DMS153 (cell line): ENCODE data around the gene GLI2.

ENCODE experiments used
- DNase-seq: peaks from one replicate; lab custom pipeline; 2025; lab: John Stamatoyannopoulos, UW

Gene GLI2

GRCh38 chr2:120735746-120736170 is at the start of gene GLI2:
GLI2 (plus strand) TSS chr2:120735868; CDS start chr2:120797321, 61,453 bp downstream.
- DNase-seq, result no peak

- no peak for DNase-seq
Measured at GRCh38 chr2:120685974-120686297, 49.7 kb upstream of the GLI2 start.

DNA sequence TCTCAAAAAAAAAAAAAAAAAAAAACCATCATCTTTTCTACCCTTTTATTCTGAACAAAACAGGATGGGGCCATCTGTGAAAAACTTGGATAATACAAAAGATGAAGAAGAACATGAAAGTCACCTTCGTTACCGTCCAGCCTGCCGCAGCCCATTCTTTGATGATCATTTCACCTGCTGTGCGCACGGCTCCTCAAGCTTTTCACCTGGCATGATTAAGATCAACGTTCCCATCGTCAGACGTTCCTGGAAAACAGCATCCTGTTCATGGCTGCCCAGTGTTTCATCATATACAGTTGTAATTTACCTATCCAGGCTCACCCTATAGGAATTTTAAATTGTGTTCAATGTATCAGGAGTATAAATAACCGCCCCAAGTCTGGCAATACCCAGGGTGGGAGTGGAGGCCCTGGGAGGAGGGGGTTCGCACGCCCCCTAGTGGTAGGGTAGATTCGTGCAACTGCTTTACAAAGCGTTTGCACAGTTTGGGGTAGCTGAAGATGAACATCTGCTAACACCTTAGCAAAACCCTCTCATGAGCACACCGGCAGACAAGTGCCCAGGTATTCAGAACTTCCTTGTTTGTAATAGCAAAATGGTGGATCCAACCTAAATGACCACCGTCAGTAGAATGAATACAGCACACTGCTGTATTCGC is 49.0 kb upstream of the GLI2 start:
- no peak for DNase-seq

- DNase-seq, result no peak
Measured at GRCh38 chr2:120687210-120687609, 48.5 kb upstream of the GLI2 start.

DNA sequence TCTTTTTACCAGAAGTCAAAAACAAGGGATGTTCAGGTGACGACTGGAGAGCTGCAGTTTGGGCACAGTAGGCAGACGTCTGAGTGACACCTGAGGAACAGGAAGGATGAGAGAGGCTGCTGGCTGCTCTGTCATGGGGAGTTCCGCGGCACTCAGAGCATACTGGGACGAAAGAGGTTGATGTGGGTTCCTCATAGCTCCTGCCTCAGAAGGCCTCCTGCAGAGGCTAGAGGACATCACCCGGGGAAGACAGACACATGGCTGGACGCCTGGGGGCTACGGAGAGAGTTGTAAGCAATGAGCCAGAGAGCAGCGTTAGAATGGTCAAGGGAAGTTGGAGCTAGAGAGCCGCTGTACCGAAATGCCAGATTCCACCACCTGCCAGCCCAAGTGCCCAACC is 45.1 kb upstream of the GLI2 start:
- DNase-seq, result no peak

GRCh38 chr2:120691410-120691809 is 44.3 kb upstream of the GLI2 start:
- no peak for DNase-seq

DNA sequence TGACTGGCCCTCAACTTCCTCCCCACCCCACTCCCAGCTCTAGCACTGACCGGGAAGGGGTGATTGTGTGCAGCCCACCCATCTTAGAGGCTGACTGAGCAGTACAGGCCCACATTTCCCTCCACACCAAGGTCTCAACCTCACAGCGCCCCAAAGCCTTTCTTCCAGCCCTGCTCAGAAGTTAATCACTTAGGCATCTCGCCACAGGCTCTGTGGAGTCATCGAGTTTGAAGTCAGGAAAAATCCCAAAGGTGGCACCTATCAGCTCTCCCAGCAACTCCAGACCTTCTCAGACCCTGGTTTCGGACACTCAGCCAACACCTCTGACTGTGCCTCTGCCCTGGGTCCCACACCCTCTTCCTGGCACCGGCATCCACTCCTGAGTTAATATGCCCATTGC is 43.0 kb upstream of the GLI2 start:
- DNase-seq, result no peak

DNA sequence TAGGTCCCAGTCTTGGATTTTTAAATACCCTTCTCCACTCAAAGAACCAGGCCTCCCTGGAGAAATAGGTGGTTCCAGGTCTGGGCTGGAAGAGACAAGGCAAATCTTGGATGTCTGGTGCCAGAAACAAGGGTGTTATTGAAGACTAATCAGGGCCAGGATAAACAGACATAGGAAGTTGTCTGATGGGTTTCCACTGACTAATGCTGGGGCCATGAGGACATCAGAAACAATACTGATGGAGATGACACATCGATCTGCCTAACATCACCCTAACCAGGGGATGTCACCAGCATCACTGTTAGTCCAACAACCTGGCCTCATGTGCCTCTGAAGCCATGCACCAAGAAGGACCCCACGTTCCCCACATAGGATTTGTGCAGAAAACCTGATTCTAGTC is 42.5 kb upstream of the GLI2 start:
- DNase-seq, result no peak

- no peak for DNase-seq
Measured at GRCh38 chr2:120694034-120694433, 41.6 kb upstream of the GLI2 start.

- no peak for DNase-seq
Measured at GRCh38 chr2:120697471-120697870, 38.2 kb upstream of the GLI2 start.

- DNase-seq, result no peak
Measured at GRCh38 chr2:120699292-120699691, 36.4 kb upstream of the GLI2 start.

GRCh38 chr2:120700659-120701058 is 35.0 kb upstream of the GLI2 start:
- DNase-seq, result no peak

DNA sequence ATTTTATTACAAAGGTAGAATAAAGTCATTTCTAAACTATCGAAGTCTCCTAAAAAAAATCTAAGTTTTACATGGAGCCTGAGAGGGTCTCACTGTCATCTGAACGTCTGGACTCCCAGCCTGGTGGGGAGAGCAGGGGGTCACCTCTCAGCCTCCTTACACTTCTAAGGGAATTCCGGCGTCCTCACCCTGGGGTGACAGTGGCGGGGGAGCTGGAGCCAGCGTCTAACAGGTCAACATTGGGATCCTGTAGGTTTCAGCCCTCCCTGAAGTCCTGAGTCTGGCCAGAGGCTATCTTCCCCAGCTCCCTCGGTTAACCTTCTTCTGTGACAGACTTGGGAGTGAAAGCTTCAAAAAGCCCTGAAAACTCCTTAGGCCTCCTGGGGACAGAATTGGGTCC is 34.6 kb upstream of the GLI2 start:
- DNase-seq, result no peak

DNA sequence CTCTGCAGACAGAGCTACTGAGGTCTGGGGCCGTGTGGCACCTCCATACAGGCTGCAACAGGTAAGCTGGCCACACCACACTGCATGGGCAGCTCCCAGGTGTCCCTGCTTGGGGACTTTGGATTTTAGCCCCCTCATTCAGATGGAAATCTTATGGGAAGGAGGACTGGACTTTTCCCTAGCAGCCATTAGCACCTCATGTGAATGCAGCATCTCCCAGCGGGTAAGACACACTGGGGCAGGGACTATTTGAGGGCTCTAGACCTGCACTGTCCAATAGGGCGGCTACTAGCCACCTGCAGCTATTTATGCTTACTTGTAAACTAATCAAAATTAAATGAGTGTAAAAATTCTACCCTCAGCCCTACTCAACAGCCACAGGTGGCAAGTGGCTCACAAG is 34.2 kb upstream of the GLI2 start:
- DNase-seq, result no peak

- no peak for DNase-seq
Measured at GRCh38 chr2:120702061-120702460, 33.6 kb upstream of the GLI2 start.

GRCh38 chr2:120702801-120703200 is 32.9 kb upstream of the GLI2 start:
- DNase-seq, result no peak

DNA sequence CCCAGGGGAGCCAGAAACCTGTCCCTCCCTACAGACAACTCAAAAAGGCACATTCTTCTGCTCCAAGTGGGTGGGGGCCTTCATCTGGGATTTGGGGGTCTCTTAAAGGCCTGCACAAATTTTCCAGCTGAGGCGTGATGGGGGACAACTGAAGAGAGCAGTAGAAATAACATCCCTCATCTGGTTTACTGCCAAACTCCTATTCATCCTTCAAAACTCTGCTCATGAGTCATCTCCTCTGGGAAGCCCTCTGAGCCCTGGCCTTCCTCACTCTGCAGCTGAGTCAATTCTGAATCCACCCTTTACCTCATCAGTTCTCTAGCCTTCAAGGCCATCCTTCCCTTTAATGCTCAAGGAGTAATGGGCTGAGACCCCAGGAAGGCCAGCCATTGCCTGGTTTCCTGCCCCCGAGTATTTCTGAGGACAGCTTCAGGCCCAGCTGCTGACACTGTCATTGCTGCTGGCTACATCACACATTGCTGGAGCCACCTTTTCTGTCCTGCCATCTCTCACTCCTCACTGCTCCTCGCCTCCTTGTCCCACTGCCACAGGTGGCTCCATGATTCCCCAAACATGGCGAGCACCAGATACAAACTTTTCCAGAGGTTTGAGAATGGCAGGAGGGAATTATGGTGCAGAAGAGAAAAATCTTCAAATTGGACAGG is 32.2 kb upstream of the GLI2 start:
- DNase-seq, result no peak

GRCh38 chr2:120704696-120705095 is 31.0 kb upstream of the GLI2 start:
- DNase-seq, result no peak

DNA sequence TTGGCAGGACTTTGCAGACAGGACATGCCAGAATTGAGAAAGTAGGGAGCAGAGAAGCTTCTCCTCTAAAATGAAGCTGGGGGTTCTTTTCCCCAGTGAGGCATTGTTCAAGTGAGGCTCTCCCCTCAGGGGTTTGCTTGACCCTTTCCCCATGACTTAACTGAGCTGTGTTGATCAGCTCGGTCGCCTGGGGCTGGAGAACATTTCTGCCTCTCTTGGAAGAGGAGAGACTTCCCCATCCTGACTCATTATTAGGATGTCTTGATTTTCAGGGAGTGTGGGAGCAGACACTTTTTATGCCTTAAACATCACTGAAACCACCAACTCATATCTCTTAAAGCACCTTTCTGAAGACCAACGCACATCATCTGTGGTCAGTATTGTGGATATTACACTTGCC is 27.9 kb upstream of the GLI2 start:
- no peak for DNase-seq

GRCh38 chr2:120708944-120709607 is 26.6 kb upstream of the GLI2 start:
- DNase-seq, result no peak

DNA sequence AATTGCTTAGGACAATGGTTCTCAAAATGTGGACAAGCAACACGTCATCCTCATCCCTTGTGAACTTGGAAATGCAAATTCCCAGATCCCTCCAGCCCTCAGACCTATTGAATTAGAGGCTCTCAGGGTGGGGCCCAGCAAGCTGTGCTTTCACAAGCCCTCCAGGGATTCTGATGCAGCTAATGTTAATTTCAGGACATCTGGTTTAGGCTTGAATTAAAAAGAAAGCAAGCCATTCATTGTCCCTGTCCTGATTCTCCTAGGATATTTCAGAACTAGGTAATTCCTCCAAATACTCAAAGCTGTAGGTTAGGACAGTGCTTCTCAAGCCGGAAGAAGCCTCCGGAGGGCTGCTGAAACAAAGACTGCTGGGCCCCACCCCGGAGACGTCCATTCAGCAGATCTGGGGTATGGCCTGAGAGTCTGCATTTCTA is 26.0 kb upstream of the GLI2 start:
- no peak for DNase-seq

- DNase-seq, result no peak
Measured at GRCh38 chr2:120710256-120710655, 25.4 kb upstream of the GLI2 start.

GRCh38 chr2:120711694-120712093 is 24.0 kb upstream of the GLI2 start:
- no peak for DNase-seq
